ENCODE measurements around the gene BAX. TPM values are rescaled to one million over a fixed set of nuclear protein-coding genes. Genes with fewer than 3 reads are reported as not detected.
"Not testable (repeated sequence)": the region's sequence is repeated elsewhere in the genome, so short reads cannot be mapped to it uniquely, and the experiment has no call there.

BAX gene
- 141 and 147 TPM in 2 replicates for total RNA-seq (2022)
- percentile 74 among the genes with signal in this experiment for Bru-seq, nascent RNA
- BruChase-seq, experiment 1, labeled RNA remaining after a 6-hour chase, result percentile 93 among the genes with signal in this experiment
- percentile 89 among the genes with signal in this experiment for BruChase-seq, experiment 2, labeled RNA remaining after a 2-hour chase
- long read RNA-seq, transcript BAX-202 (6 exons, 793 nt), result major isoform, 22 of 77 reads
- long read RNA-seq, transcript BAX-201 (5 exons, 1,358 nt), result minor isoform, 14 of 77 reads
- long read RNA-seq, partial matches to known transcripts, result 8 of 77 reads
- long read RNA-seq, other reads (novel, unspliced or antisense), result 27 of 77 reads

DNA sequence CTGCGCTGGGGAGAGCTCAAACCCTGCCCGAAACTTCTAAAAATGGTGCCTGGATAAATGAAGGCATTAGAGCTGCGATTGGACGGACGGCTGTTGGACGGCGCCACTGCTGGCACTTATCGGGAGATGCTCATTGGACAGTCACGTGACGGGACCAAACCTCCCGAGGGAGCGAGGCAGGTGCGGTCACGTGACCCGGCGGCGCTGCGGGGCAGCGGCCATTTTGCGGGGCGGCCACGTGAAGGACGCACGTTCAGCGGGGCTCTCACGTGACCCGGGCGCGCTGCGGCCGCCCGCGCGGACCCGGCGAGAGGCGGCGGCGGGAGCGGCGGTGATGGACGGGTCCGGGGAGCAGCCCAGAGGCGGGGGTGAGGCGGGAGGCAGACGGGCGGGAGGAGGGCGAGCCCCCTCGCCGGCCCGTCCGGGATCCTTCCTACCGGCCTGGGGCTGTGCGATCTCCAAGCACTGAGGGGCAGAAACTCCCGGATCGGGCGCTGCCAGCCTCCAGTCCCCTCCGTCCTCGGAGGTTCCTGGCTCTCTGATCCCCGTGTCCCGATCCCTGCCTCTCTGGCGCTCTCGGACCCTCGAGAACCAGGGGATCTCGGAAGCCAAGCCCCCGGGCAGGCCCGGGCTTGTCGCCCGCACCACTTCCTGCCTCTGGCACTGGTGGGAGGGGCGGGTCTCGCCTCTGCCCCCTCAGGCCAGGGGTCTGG lies at the start of gene BAX:
TSS of gene BAX (plus strand) at position 281 of the 713 bp plus-strand sequence. CDS start at position 335, 54 bp downstream.
- no TSS peak for BruUV-seq (replicated peaks)

DNA sequence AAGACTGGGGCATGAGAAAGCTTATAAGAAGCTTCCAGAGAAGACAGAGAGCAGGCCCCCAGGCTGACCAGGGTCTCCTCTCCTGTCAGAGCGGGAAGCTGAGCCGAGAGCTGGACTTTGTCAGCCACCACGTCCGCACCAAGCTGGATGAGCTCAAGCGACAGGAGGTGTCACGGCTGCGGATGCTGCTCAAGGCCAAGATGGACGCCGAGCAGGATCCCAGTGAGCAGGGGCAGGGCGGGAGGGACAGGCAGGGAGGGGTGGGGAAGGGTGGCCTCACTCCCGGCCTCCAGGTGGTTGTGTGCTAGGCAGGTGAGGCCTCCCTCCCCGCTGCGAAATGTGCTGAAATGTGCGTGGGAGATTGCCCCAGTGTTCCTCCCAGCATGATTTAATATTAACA lies 49.0 kb upstream of the BAX start:
- intact Hi-C loops (cut with micrococcal nuclease; ENCODE audit: unreplicated experiment), result no loop called here
- no peak for DNase-seq

More for the DNA sequence above, at the start of gene BAX:
- peak; percentile 99 for DNase-seq
- TF ChIP-seq, protein P1, sequence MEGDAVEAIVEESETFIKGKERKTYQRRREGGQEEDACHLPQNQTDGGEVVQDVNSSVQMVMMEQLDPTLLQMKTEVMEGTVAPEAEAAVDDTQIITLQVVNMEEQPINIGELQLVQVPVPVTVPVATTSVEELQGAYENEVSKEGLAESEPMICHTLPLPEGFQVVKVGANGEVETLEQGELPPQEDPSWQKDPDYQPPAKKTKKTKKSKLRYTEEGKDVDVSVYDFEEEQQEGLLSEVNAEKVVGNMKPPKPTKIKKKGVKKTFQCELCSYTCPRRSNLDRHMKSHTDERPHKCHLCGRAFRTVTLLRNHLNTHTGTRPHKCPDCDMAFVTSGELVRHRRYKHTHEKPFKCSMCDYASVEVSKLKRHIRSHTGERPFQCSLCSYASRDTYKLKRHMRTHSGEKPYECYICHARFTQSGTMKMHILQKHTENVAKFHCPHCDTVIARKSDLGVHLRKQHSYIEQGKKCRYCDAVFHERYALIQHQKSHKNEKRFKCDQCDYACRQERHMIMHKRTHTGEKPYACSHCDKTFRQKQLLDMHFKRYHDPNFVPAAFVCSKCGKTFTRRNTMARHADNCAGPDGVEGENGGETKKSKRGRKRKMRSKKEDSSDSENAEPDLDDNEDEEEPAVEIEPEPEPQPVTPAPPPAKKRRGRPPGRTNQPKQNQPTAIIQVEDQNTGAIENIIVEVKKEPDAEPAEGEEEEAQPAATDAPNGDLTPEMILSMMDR (IDR thresholded peaks at IDR 0.05; ENCODE audit: unreplicated experiment), result no peak
- Mint-ChIP-seq H3K4me3 (ENCODE audit: low read depth, unreplicated experiment) (peak within 1 kb of the TSS; percentile 72), H3K27me3 (ENCODE audit: unreplicated experiment) (no peaks in the 10 kb centered on the region), H3K4me1 (ENCODE audit: low read depth, unreplicated experiment) (peaks cover 24% of the 10 kb centered on the region), H3K36me3 (ENCODE audit: insufficient read depth, unreplicated experiment) (peaks cover 57% of the 10 kb centered on the region), H3K27ac (ENCODE audit: unreplicated experiment) (peak within 1 kb of the TSS; percentile 88), H3K9me3 (ENCODE audit: low read depth, unreplicated experiment) (no peaks in the 10 kb centered on the region)
- CTCF ChIA-PET, result interaction anchor here (0.7 to 1.5 kb wide), 7 partner anchors 9 to 55 kb away, joined by 3 to 7 read pairs (median 4); partner anchors contain the start of genes GYS1, NUCB1 and RUVBL2
- intact Hi-C loops (cut with micrococcal nuclease; ENCODE audit: unreplicated experiment), result no loop called here

DNA sequence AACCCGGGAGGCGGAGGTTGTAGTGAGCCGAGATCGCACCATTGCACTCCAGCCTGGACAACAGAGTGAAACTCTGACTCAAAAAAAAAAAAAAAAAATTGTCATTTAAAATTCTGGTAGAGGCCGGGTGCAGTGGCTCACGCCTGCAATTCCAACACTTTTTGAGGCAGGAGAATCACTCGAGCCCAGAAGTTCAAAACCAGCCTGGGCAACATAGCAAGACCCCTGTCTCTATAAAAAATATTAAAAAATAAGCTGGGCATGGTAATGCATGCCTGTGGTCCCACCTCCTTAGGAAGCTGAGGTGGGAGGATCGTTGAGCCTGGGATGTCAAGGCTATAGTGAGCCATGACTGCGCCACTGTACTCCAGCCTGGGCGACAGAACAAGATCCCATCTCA lies 48.4 kb upstream of the BAX start:
- Mint-ChIP-seq H3K27me3 (ENCODE audit: unreplicated experiment) (no peaks in the 10 kb centered on the region), H3K4me3 (ENCODE audit: low read depth, unreplicated experiment) (no peak overlapping the region), H3K9me3 (ENCODE audit: low read depth, unreplicated experiment) (no peaks in the 10 kb centered on the region), H3K4me1 (ENCODE audit: low read depth, unreplicated experiment) (no peaks in the 10 kb centered on the region), H3K27ac (ENCODE audit: unreplicated experiment) (no peak overlapping the region), H3K36me3 (ENCODE audit: insufficient read depth, unreplicated experiment) (peaks cover 58% of the 10 kb centered on the region)
- TF ChIP-seq, protein P1 (IDR thresholded peaks at IDR 0.05; ENCODE audit: unreplicated experiment), result no peak
- no peak for DNase-seq
- no TSS peak for BruUV-seq (replicated peaks)
- intact Hi-C loops (cut with micrococcal nuclease; ENCODE audit: unreplicated experiment), result no loop called here
- CTCF ChIA-PET, result no interaction called here

More for the DNA sequence above, 49.0 kb upstream of the BAX start:
- TF ChIP-seq, protein P1 (IDR thresholded peaks at IDR 0.05; ENCODE audit: unreplicated experiment), result no peak
- Mint-ChIP-seq H3K4me1 (ENCODE audit: low read depth, unreplicated experiment) (no peaks in the 10 kb centered on the region), H3K9me3 (ENCODE audit: low read depth, unreplicated experiment) (no peaks in the 10 kb centered on the region), H3K36me3 (ENCODE audit: insufficient read depth, unreplicated experiment) (peaks cover 63% of the 10 kb centered on the region), H3K27me3 (ENCODE audit: unreplicated experiment) (no peaks in the 10 kb centered on the region), H3K4me3 (ENCODE audit: low read depth, unreplicated experiment) (no peak overlapping the region), H3K27ac (ENCODE audit: unreplicated experiment) (no peak overlapping the region)
- CTCF ChIA-PET, result no interaction called here
- BruUV-seq (replicated peaks), result no TSS peak

DNA sequence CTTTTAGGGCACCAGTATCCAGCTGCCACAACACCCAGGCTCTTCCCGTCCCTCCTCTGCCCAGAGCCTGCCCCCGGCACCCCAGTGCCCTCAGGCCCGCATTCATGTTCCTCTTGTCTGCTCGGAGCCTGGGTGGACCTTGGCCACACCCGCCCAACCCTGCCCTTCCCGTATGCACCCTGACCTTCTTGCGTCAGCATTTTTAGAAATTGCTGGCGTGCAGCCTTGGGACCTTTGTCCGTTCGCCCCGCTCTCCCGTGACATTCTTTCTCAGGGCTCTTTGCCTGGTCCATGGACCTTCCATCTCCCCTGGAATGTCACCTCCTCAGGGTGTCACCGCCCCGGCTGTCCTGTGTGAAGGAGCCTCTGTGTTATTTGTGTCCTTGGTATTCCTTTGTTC lies 47.0 kb upstream of the BAX start:
- TF ChIP-seq, protein P1 (IDR thresholded peaks at IDR 0.05; ENCODE audit: unreplicated experiment), result no peak
- no peak overlapping the region for H3K4me3 Mint-ChIP-seq (ENCODE audit: low read depth, unreplicated experiment)
- no TSS peak for BruUV-seq (replicated peaks)
- H3K36me3 Mint-ChIP-seq (ENCODE audit: insufficient read depth, unreplicated experiment), result peaks cover 63% of the 10 kb centered on the region
- CTCF ChIA-PET, result no interaction called here
- no peaks in the 10 kb centered on the region for H3K9me3 Mint-ChIP-seq (ENCODE audit: low read depth, unreplicated experiment)
- no peaks in the 10 kb centered on the region for H3K27me3 Mint-ChIP-seq (ENCODE audit: unreplicated experiment)
- H3K4me1 Mint-ChIP-seq (ENCODE audit: low read depth, unreplicated experiment), result no peaks in the 10 kb centered on the region
- no peak for DNase-seq
- H3K27ac Mint-ChIP-seq (ENCODE audit: unreplicated experiment), result no peak overlapping the region
- intact Hi-C loops (cut with micrococcal nuclease; ENCODE audit: unreplicated experiment), result no loop called here

DNA sequence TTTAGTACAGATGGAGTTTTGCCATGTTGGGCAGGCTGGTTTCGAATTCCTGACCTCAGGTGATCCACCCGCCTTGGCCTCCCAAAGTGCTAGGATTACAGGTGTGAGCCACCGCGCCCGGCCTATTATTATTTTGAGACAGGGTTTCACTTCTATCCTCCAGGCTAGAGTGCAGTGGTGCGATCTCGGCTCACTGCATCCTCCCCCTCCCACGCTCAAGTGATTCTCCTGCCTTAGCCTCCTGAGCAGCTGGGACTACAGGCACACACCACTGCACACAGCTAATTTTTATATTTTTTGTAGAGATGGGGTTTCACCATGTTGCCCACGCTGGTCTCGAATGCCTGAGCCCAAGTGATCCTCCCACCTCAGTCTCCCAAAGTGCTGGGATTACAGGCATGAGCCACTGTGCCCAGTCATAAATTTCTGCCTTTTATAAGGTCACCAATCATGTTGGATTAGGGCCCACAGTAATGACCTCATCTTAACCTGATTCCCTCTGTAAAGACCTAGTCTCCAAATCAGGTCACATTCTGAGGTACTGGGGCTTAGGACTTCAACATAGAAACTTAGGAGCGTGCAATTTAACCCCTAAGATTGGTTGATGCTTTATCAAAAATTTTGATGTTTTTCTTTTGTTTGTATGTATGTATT lies 45.1 kb upstream of the BAX start:
- CTCF ChIA-PET; H3K27me3 Mint-ChIP-seq (ENCODE audit: unreplicated experiment); H3K9me3 Mint-ChIP-seq (ENCODE audit: low read depth, unreplicated experiment); H3K4me1 Mint-ChIP-seq (ENCODE audit: low read depth, unreplicated experiment); H3K27ac Mint-ChIP-seq (ENCODE audit: unreplicated experiment); H3K4me3 Mint-ChIP-seq (ENCODE audit: low read depth, unreplicated experiment); intact Hi-C loops (cut with micrococcal nuclease; ENCODE audit: unreplicated experiment); DNase-seq; BruUV-seq (replicated peaks): not testable (repeated sequence)
- H3K36me3 Mint-ChIP-seq (ENCODE audit: insufficient read depth, unreplicated experiment), result peaks cover 73% of the 10 kb centered on the region
